ENCODE data around the gene CDC42BPG. TPM values are rescaled to one million over a fixed set of nuclear protein-coding genes. Genes with fewer than 3 reads are reported as not detected.

The CDC42BPG gene
- total and polyA plus RNA-seq, 9 of the 15 experiments (the other 6 are each of a cell fraction or from before 2014, with no cell fraction given): 0.04 to 8.8 (median 2.1) TPM

GRCh38 chr11:64777449-64778222 lies 66.8 kb downstream of the CDC42BPG start (continued):
- no peak for TF ChIP-seq CREB1 (IDR thresholded peaks at IDR 0.05)
- TF ChIP-seq CREB1 (CRISPR knock-in tag; IDR thresholded peaks at IDR 0.05): peak; percentile 36; the same call in 1 of the 2 replicates
- TF ChIP-seq, protein P1, sequence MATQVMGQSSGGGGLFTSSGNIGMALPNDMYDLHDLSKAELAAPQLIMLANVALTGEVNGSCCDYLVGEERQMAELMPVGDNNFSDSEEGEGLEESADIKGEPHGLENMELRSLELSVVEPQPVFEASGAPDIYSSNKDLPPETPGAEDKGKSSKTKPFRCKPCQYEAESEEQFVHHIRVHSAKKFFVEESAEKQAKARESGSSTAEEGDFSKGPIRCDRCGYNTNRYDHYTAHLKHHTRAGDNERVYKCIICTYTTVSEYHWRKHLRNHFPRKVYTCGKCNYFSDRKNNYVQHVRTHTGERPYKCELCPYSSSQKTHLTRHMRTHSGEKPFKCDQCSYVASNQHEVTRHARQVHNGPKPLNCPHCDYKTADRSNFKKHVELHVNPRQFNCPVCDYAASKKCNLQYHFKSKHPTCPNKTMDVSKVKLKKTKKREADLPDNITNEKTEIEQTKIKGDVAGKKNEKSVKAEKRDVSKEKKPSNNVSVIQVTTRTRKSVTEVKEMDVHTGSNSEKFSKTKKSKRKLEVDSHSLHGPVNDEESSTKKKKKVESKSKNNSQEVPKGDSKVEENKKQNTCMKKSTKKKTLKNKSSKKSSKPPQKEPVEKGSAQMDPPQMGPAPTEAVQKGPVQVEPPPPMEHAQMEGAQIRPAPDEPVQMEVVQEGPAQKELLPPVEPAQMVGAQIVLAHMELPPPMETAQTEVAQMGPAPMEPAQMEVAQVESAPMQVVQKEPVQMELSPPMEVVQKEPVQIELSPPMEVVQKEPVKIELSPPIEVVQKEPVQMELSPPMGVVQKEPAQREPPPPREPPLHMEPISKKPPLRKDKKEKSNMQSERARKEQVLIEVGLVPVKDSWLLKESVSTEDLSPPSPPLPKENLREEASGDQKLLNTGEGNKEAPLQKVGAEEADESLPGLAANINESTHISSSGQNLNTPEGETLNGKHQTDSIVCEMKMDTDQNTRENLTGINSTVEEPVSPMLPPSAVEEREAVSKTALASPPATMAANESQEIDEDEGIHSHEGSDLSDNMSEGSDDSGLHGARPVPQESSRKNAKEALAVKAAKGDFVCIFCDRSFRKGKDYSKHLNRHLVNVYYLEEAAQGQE (IDR thresholded peaks at IDR 0.05; ENCODE audit: borderline replicate concordance): peak; percentile 87
- TF ChIP-seq, protein P1 (CRISPR knock-in tag; IDR thresholded peaks at IDR 0.05; ENCODE audit: low read depth): 0 out of 2 replicates have a peak, but pooled peaks have one; percentile 46
- peak; percentile 73 for TF ChIP-seq NKRF (IDR thresholded peaks at IDR 0.05; ENCODE audit: borderline replicate concordance)
- TF ChIP-seq, protein P2, sequence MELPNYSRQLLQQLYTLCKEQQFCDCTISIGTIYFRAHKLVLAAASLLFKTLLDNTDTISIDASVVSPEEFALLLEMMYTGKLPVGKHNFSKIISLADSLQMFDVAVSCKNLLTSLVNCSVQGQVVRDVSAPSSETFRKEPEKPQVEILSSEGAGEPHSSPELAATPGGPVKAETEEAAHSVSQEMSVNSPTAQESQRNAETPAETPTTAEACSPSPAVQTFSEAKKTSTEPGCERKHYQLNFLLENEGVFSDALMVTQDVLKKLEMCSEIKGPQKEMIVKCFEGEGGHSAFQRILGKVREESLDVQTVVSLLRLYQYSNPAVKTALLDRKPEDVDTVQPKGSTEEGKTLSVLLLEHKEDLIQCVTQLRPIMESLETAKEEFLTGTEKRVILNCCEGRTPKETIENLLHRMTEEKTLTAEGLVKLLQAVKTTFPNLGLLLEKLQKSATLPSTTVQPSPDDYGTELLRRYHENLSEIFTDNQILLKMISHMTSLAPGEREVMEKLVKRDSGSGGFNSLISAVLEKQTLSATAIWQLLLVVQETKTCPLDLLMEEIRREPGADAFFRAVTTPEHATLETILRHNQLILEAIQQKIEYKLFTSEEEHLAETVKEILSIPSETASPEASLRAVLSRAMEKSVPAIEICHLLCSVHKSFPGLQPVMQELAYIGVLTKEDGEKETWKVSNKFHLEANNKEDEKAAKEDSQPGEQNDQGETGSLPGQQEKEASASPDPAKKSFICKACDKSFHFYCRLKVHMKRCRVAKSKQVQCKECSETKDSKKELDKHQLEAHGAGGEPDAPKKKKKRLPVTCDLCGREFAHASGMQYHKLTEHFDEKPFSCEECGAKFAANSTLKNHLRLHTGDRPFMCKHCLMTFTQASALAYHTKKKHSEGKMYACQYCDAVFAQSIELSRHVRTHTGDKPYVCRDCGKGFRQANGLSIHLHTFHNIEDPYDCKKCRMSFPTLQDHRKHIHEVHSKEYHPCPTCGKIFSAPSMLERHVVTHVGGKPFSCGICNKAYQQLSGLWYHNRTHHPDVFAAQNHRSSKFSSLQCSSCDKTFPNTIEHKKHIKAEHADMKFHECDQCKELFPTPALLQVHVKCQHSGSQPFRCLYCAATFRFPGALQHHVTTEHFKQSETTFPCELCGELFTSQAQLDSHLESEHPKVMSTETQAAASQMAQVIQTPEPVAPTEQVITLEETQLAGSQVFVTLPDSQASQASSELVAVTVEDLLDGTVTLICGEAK (IDR thresholded peaks at IDR 0.05): peak; percentile 53; the same call in 1 of the 2 replicates
- TF ChIP-seq, protein P2 (CRISPR knock-in tag; IDR thresholded peaks at IDR 0.05): no peak
- no peak for TF ChIP-seq OTX1 (CRISPR knock-in tag; IDR thresholded peaks at IDR 0.05)

Measured in K562 (cell line).